Natural killer cell (primary cell): ENCODE measurements around the gene NT5M. TPM values are rescaled to one million over a fixed set of nuclear protein-coding genes. Genes with fewer than 3 reads are reported as not detected.

Source experiments
- ATAC-seq, 3 donors: fragments of 150-1000 bp in 2 of 3; fragments of 200-7000 bp in 1 of 3; cut with Tn5 transposase; 1 replicate in 1 of 3; 2 replicates in 2 of 3; pipeline ENCODE4 v1.10.0; 2021; ENCODE audit warnings: mild to moderate bottlenecking in 2 of 3, moderate library complexity in 2 of 3
- DNase-seq, 2 donors: peaks; one replicate each; pipeline versions ENCODE4 v3.0.0 to v3.0.0-alpha.2; 2013 to 2021; ENCODE audit warnings: mixed read lengths in 1 of 2
- H3K27ac ChIP-seq: one replicate; pipeline ENCODE4 v1.5.1; 2013; ENCODE audit warnings: mild to moderate bottlenecking, low read length
- H3K27me3 ChIP-seq: one replicate; pipeline ENCODE4 v1.6.1; 2013; ENCODE audit warnings: low read length; ENCODE audit not compliant: control insufficient read depth, insufficient read depth
- H3K36me3 ChIP-seq: one replicate; pipeline ENCODE4 v1.6.1; 2013; ENCODE audit warnings: low read length; ENCODE audit not compliant: control insufficient read depth, insufficient read depth
- H3K4me1 ChIP-seq: one replicate; pipeline ENCODE4 v1.6.1; 2013; ENCODE audit warnings: low read length; ENCODE audit not compliant: control insufficient read depth, insufficient read depth
- H3K4me3 ChIP-seq: one replicate; pipeline ENCODE4 v1.5.1; 2013; ENCODE audit warnings: low read length
- H3K9me3 ChIP-seq: one replicate; pipeline ENCODE4 v1.6.1; 2013; ENCODE audit warnings: low read length; ENCODE audit not compliant: control insufficient read depth, insufficient read depth
- H3K27ac Mint-ChIP-seq, 2 donors: one replicate each; pipeline ENCODE4 v1.8.0; 2022; ENCODE audit warnings: mild to moderate bottlenecking in 2 of 2, mixed read lengths in 2 of 2, moderate library complexity in 1 of 2
- H3K27me3 Mint-ChIP-seq, 2 donors: one replicate each; pipeline ENCODE4 v1.8.0; 2022; ENCODE audit warnings: low read depth in 2 of 2, mixed read lengths in 2 of 2
- H3K36me3 Mint-ChIP-seq: one replicate; pipeline ENCODE4 v1.8.0; 2022; ENCODE audit warnings: mixed read lengths
- H3K4me1 Mint-ChIP-seq, 2 donors: one replicate each; pipeline ENCODE4 v1.8.0; 2022; ENCODE audit warnings: mixed read lengths in 2 of 2
- H3K4me3 Mint-ChIP-seq: one replicate; pipeline ENCODE4 v1.8.0; 2022; ENCODE audit warnings: mild to moderate bottlenecking, moderate library complexity, mixed read lengths
- H3K9me3 Mint-ChIP-seq, 2 donors: one replicate each; pipeline ENCODE4 v1.8.0; 2022; ENCODE audit warnings: mixed read lengths in 2 of 2
- CTCF ChIP-seq: fragments of 200-600 bp; IDR thresholded peaks from one replicate; pipeline ENCODE4 v1.8.0; 2022; ENCODE audit warnings: antibody characterized with exemption
- WGBS: methylation state at CpG from one replicate; pipeline ENCODE4 v1.1.7; 2013; ENCODE audit warnings: missing lambda C conversion rate; ENCODE audit not compliant: insufficient coverage; 5-methylcytosine and 5-hydroxymethylcytosine counted together
- intact Hi-C: fragments of 100-400 bp; cut with micrococcal nuclease; formaldehyde crosslinking; loops from one replicate; pipeline ENCODE4 v1.14.2; 2022
- total RNA-seq, 4 donors: library from RNA; stranded (reverse); fragments of 120-200 nt in 1 of 4; gene quantifications; one replicate each; pipeline versions ENCODE4 v1.2.3 to v1.2.4, GENCODE V29; 2013 to 2022

NT5M gene
- total RNA-seq, 3 donors from 2014 or later (not counting 1 experiment from before 2014, with no cell fraction given), result 3.5 to 4.4 (median 4.1) TPM

- Histone ChIP-seq H3K9me3 (no peaks in the 10 kb centered on the region), H3K27ac (no peak overlapping the region), H3K27me3 (no peaks in the 10 kb centered on the region), H3K36me3 (no peaks in the 10 kb centered on the region), H3K4me3 (no peak overlapping the region), H3K4me1 (peaks cover 11% of the 10 kb centered on the region)
- intact Hi-C loops, result no loop called here
- no peak overlapping the region for H3K4me3 Mint-ChIP-seq
- H3K27ac Mint-ChIP-seq, result no peak overlapping the region
- H3K36me3 Mint-ChIP-seq, result no peaks in the 10 kb centered on the region
- H3K9me3 Mint-ChIP-seq, result no peaks in the 10 kb centered on the region
- WGBS, result 88% methylated on average over 14 of the region's 15 CpGs
- no peak for TF ChIP-seq CTCF
- ATAC-seq (no peak), DNase-seq (no peak)
- H3K4me1 Mint-ChIP-seq, result no peaks in the 10 kb centered on the region
- H3K27me3 Mint-ChIP-seq, result no peaks in the 10 kb centered on the region
These were observed 50.7 kb downstream of the NT5M start for GRCh38 chr17:17353625-17354484.

- TF ChIP-seq CTCF, result peak; percentile 89
- H3K27me3 Mint-ChIP-seq, result no peaks in the 10 kb centered on the region
- H3K27ac ChIP-seq, result no peak overlapping the region
- H3K4me3 ChIP-seq, result no peak overlapping the region
- ATAC-seq (peak; percentile 76 to 84 (median 80)), DNase-seq (peak; percentile 76 to 89)
- H3K9me3 Mint-ChIP-seq, result peaks cover 0 to 3% of the 10 kb centered on the region in 2 donors
- no peaks in the 10 kb centered on the region for H3K36me3 Mint-ChIP-seq
- 41% methylated on average over 14 of the region's 14 CpGs for WGBS
- peaks cover 11% of the 10 kb centered on the region for H3K4me1 ChIP-seq
- no peaks in the 10 kb centered on the region for H3K36me3 ChIP-seq
- H3K27me3 ChIP-seq, result no peaks in the 10 kb centered on the region
- no peak overlapping the region for H3K27ac Mint-ChIP-seq
- no peaks in the 10 kb centered on the region for H3K9me3 ChIP-seq
- H3K4me1 Mint-ChIP-seq, result no peaks in the 10 kb centered on the region
- no peak overlapping the region for H3K4me3 Mint-ChIP-seq
- intact Hi-C loops, result loop anchor here (1.0 to 5.0 kb wide), 4 partner anchors 142 to 288 kb away; partner anchors contain the start of gene RASD1
These were observed 51.6 kb downstream of the NT5M start for GRCh38 chr17:17354560-17355349.

GRCh38 chr17:17355426-17355825 lies 52.3 kb downstream of the NT5M start:
- no peak for TF ChIP-seq CTCF
- DNase-seq (no peak), ATAC-seq (no peak)
- no peak overlapping the region for H3K27ac ChIP-seq
- no peak overlapping the region for H3K27ac Mint-ChIP-seq
- H3K9me3 ChIP-seq, result no peaks in the 10 kb centered on the region
- no peaks in the 10 kb centered on the region for H3K27me3 ChIP-seq
- peaks cover 11% of the 10 kb centered on the region for H3K4me1 ChIP-seq
- intact Hi-C loops, result loop anchor here (1.0 to 5.0 kb wide), 4 partner anchors 141 to 287 kb away; partner anchors contain the start of gene RASD1
- no peak overlapping the region for H3K4me3 Mint-ChIP-seq
- no peaks in the 10 kb centered on the region for H3K36me3 ChIP-seq
- 88% methylated on average over 12 of the region's 12 CpGs for WGBS
- no peak overlapping the region for H3K4me3 ChIP-seq
- no peaks in the 10 kb centered on the region for H3K27me3 Mint-ChIP-seq
- peaks cover 0 to 5% of the 10 kb centered on the region in 2 donors for H3K9me3 Mint-ChIP-seq
- no peaks in the 10 kb centered on the region for H3K4me1 Mint-ChIP-seq
- no peaks in the 10 kb centered on the region for H3K36me3 Mint-ChIP-seq
